Suppressor macrophage treated with lipopolysaccharide for 4 hours (primary cell): ENCODE data around the gene SAMD3.
"Not testable (repeated sequence)": the region's sequence is repeated elsewhere in the genome, so short reads cannot be mapped to it uniquely, and the experiment has no call there.

Experiments
- DNase-seq: peaks from one replicate; pipeline ENCODE4 v3.0.0-alpha.2; 2020

Gene SAMD3

DNA sequence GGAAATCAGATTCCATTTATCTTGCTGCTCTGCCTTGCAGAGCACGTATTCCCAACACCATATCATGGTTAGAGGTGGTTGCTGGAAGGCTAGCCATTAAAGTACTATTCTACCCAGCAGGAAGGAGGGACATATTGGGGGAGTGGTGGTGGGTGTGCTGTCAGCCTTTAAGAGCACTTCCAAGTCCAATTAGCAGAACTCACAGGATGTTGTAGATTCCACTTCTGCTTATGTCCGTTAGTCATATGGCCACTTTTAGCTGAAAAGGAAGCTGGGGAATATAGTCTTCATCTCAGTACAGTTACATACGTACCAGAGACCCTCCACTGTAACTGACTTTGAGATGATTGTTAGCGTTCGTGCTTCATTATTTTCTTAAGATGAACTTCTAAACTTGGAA, 94.4 kb downstream of the SAMD3 start:
- DNase-seq = peak; percentile 20

DNA sequence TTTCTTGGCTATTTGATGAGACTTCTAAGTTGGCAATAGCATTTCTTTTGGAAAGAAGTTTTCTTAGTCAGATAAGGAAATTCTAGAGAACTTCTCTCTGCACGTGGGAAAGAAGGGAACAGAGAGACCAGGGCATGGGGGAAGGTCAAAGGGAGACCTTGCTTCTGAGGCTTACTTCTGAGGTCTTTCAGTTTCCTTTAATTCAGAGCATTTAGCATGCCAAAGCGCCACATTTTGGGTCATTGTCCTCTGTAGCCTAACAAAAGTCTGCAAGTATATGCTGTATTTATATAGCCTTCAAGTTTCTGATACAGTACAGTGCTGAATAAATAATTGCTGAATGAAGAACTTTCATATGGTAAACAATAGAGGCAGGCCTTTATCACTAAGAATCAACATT, 95.6 kb downstream of the SAMD3 start:
- DNase-seq = no peak

DNA sequence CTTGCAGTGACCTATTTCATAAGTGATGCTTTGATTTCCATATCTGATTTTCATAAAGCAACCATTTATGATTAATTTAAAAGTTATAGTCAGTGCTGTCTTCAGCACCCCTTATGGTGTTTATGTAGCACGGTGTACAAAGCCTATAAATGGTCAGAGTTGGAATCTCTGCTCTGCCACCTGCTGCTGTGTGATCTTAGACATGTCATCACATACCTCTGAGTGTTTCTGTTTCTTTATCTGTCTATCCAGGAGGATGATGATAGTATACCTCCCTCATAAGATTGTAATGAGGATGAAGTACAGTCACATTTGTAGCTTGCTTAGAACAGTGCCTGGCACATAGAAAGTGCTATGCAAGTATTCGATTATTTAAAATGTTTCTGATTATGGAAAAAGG, 100.5 kb downstream of the SAMD3 start:
- no peak for DNase-seq

DNA sequence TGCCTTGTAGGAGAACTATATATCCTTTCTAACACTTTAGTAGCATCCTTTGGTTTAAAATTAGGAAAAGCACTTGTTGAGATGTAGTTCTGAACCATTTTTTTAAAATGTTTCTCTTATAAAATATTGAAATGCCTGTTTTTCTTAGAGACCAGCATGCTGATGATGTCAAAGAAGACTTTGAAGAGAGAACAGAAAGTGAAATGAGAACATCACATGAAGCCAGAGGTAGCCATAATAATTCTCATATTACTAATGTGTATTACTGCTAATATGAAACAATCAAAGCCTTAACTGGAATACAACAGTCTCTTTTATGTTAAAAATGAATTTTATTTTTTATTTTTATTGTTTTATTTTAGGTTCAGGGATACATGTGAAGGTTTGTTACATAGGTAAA, 102.0 kb downstream of the SAMD3 start:
- DNase-seq = peak; percentile 5

DNA sequence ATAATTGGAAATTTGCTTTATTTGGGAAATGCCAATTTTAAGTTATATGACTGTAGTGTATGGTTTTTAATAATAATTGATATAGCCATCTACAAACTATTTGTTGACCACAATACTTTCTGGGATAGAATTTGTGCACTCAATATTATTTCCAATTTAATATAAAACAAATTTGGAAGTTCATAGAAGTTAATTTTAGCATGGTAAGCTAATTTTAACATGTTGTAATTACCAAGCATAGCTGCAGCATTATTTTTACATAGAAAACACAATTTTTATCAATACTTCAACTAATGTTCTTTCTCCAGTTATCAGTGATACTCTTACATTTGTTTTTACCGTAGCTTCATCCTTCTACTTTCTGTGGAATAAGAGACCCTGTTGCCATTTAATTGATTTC, 103.5 kb downstream of the SAMD3 start:
- no peak for DNase-seq

DNA sequence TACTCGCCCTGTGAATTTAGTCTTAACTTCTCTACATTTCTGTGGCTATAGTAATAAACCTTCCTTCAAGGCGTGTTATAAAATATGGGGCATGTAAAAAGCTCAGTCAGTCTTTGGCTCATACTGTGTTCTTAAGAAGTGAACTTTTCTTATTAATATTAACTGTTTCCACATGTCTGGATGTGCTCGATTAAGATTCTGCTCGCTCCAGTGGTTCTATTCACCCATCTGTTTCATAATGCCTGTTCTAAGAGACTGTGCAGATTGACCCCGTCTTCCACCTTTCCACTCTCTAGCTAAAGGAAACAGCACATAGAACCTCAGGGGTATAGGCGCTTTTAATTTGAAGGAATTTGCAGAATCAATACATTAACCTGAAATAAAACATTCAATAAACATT, 104.5 kb downstream of the SAMD3 start:
- no peak for DNase-seq

DNA sequence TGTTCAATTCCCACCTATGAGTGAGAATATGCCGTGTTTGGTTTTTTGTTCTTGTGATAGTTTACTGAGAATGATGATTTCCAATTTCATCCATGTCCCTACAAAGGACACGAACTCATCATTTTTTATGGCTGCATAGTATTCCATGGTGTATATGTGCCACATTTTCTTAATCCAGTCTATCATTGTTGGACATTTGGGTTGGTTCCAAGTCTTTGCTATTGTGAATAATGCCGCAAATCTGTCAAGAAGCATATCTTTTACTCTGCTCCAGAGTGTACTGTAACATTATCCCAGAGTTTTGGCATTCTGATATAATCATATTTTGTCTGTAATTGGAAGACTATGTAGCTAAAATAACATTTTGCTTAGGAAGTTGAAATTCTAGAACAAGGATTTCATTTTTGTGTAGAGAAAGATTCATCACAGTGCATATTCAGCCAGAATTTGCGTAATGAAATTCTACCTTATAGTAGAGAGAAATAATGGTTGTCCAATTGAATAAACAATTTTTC, 105.5 kb downstream of the SAMD3 start:
- not testable (repeated sequence) for DNase-seq

DNA sequence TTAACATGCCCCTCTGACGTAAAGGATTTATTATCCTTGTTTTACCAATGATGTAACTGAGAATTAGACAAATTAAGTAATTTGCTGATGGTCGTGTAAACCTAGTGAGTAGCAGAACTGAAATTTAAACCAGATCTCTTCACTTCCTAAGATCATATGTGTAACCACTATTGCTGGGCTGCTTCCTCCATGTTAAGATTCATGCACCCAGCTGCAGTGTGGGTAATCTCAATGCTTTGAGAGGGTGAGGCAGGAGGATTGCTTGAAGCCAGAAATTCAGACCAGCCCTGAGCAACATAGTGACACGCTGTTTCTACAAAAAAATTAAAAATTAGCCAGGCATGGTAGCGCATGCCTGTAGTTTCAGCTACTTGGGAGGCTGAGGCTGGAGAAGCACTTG, 106.5 kb downstream of the SAMD3 start:
- DNase-seq = no peak

DNA sequence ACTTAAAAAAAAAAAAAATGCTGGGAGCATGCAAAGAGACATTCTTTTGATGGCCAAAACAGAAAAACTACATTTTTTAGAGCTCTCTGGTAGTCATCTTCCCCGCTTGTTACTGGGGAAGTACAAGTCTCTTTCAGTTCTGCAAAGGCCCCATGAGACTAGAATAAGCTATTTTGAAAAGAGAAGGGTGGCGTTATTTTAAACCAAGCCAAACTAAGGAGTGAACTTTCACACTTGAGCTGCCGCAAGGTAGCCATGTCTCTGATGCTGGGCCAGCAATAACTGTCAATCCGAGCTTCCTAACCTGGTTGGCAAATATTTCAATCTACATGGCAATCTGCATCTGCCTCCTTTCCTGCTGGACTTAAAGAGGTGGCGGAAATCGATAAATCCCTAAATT, 107.7 kb downstream of the SAMD3 start:
- no peak for DNase-seq

DNA sequence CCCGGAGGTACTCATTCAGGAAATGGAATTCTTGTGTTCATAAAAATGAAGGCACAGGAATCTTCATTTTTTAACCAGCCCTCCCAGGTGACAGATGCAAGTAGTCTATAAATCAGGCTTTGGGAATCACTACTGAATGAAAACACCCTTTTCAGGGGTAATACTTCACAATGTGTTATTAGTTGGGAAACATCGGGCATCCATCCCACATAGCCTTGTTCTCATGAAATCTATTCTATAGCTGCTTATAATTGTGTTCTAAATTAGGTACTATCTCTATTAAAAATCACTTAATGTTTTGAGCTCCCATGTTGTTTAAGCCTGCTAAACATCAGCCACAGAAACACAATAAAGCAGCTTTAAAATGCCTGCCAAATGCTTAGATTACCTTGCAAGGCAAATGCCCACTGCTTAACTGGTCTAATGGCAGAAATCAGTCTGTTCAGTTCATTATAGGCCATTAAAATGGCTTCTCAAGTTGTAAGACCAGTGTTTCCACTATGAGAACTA, 109.5 kb downstream of the SAMD3 start:
- no peak for DNase-seq

DNA sequence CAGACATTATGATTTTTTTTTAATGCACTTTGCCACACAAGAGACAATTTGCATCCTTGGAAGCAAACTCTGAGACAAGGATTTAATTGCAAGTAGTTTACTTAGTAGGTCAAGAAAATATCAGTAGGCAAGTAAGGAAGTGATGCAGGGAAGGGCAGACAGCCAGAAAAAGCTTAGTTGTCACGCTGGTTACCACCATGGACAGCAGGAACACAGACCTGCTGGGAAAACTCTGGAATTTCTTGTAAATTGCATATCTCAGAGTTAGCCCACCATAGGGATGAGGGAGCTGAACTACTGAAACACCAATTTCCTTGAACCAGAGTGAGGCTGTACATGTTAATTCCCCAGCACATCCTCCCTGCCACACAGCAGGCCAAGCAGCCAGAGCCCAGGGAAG, 111.7 kb downstream of the SAMD3 start:
- no peak for DNase-seq

DNA sequence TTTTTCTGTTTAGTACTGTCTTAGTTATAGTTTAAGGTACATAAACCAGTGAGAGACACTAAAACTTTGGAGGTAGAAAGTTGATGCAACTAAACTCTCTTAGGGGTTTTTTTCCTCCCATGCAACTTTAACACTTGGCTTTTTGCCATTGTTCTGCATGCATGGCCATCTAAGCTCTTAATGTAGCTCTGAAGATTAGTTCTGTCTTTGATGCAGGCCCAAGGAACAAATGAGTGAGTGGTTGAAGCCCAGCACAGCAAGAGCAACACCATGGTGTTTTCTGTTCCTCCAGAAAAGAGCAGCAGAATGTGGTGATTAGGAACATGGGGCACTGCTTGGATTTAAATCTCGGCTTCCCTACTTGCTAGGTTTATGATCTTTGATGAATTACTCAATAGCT, 115.0 kb downstream of the SAMD3 start:
- DNase-seq = no peak

DNA sequence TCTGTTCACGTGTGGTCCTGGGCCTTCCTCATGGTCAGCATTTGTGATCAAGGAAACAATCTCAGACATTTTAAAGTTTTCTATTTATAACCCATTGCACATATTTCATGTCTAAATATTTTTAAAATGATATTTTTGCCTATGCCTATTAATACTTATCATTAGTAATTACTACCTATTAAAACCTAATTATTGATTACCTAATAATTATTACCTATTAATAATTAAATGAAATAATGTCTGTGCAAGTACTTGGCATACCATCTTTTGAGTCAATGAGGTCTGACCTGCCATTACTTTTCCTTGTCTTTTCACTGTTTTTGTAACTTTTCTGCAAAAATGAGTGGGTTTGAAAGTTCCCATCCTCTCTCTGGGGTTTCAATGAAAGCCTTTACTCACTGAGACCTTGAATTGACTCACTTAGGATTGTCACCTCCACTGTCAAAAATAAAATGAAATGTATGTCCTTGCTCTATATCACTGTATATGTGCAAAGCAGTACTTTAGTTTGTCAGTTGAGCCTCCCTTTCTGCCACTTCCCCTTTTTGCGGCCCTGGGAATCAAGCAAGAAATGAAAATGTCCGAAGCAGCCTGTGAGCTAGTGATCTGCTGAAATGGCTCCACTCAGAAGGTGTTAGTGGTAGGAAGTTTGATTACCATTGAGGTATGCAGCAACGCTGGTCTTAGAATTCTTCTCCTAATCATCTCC, 116.6 kb downstream of the SAMD3 start:
- peak; percentile 18 for DNase-seq

DNA sequence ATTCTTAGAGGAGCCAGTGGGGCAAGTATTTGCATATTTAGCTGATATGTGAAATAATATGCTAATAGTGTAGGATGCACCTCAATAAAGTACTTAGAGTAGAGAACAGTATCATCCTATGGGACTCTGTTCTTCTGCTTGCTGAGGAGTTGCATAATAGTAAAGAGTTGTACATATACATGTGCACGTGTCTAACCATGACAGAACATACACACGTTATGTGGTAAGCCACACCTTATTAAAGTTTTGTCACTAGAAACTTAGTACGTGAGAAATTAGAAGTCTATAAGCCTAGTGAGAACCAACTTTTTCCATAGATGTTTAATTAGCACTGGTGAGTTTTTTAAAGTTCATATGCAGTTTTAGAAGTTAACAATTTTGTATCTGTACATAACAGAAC, 123.6 kb downstream of the SAMD3 start:
- DNase-seq = no peak

DNA sequence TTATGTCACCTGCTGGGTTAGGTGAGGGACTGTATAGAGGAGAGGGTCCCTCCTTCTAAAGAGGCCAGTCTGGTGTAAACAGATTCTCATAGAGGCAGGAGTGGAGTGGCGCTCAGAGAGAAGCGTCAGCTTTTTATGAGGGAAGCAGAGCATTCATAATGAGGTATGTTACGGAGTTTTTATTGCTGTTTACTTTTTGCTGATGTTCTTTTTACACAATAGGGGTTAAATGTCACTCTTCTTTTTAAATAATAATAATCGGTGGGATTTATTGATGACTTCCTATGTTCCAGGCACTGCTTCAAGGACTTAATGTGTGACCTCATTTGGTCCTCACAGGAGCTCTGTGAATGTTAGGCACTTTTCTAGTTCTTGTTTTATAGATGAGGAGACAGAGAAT, 124.4 kb downstream of the SAMD3 start:
- no peak for DNase-seq
